Calu3 (cell line): ENCODE data around the gene GDI2. TPM values are rescaled to one million over a fixed set of nuclear protein-coding genes. Genes with fewer than 3 reads are reported as not detected.

Experiments used
- BruUV-seq: library from RNA; stranded (reverse); fragments of 400-500 nt; replicated peaks from 2 replicates; lab custom pipeline; 2021; lab: Mats Ljungman, UMichigan
- CTCF ChIA-PET: fragments of 300-600 bp; sonication (Branson Sonifier 250); formaldehyde crosslinking; loops from one replicate; lab custom pipeline; 2022; ENCODE audit warnings: antibody characterized with exemption; lab: Charles Lee
- DNase-seq: peaks from one replicate; pipeline ENCODE4 v3.0.0; 2022
- H3K27ac Mint-ChIP-seq: one replicate; pipeline ENCODE4 v1.8.0; 2022; ENCODE audit warnings: mixed read lengths; ENCODE audit not compliant: unreplicated experiment
- H3K27me3 Mint-ChIP-seq: one replicate; pipeline ENCODE4 v1.8.0; 2022; ENCODE audit warnings: mixed read lengths; ENCODE audit not compliant: unreplicated experiment
- H3K36me3 Mint-ChIP-seq: one replicate; pipeline ENCODE4 v1.8.0; 2022; ENCODE audit warnings: mild to moderate bottlenecking, moderate library complexity, mixed read lengths; ENCODE audit not compliant: insufficient read depth, unreplicated experiment
- H3K4me1 Mint-ChIP-seq: one replicate; pipeline ENCODE4 v1.8.0; 2022; ENCODE audit warnings: mild to moderate bottlenecking, low read depth, mixed read lengths; ENCODE audit not compliant: unreplicated experiment
- H3K4me3 Mint-ChIP-seq: one replicate; pipeline ENCODE4 v1.8.0; 2022; ENCODE audit warnings: mild to moderate bottlenecking, low read depth, moderate library complexity, mixed read lengths; ENCODE audit not compliant: unreplicated experiment
- H3K9me3 Mint-ChIP-seq: one replicate; pipeline ENCODE4 v1.8.0; 2022; ENCODE audit warnings: low read depth, mixed read lengths; ENCODE audit not compliant: unreplicated experiment
- intact Hi-C: fragments of 100-400 bp; cut with micrococcal nuclease; formaldehyde crosslinking; loops from one replicate; pipeline ENCODE4 v1.10.0; 2022; ENCODE audit not compliant: unreplicated experiment
- total RNA-seq: library from RNA; stranded (reverse); gene quantifications from 2 replicates; pipeline ENCODE4 v1.2.3, GENCODE V29; 2022
- TF ChIP-seq, protein P1 (sequence below): fragments of 200-600 bp; IDR thresholded peaks from one replicate; pipeline ENCODE4 v1.8.0; 2022; ENCODE audit warnings: antibody characterized with exemption; ENCODE audit not compliant: unreplicated experiment

GDI2 gene
- total RNA-seq, 1 experiment from 2014 or later = 215 TPM

DNA sequence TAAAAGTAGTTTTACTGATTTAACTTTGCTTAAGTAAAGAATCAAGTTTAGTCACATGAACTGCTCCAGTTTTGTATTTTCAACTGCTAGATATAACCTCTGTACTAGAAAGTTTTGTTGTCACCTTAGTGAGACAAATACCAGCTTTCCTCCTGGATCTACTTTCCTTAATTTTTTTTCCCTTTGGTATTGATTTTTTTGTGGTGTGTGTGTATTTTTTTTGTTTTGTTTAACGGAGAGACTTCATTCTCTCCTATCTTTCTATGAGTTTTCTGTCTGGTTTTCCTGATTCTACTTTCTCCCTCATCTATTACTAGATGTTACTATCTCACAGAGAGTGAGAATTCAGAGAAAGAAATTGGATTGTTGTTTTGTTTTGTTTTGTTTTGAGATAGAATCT is 76.6 kb downstream of the GDI2 start:
- no peaks in the 10 kb centered on the region for H3K9me3 Mint-ChIP-seq

DNA sequence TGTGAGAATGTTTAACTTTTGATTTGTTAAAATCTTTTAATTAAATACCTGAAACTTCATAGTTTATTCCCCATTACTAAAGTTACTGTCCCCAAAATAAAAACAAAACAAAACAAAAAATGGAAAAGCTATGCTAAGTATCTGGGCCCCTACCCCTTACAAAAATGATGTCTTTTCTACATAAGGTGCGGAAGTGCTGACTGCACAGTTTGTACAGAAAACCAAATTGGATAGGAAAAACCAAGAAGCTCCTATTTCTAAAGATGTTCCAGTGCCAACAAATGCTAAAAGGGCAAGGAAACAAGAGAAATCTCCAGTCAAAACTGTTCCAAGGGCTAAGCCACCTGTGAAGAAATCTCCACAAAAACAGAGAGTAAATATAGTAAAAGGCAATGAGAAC is 78.1 kb downstream of the GDI2 start:
- TF ChIP-seq, protein P1, sequence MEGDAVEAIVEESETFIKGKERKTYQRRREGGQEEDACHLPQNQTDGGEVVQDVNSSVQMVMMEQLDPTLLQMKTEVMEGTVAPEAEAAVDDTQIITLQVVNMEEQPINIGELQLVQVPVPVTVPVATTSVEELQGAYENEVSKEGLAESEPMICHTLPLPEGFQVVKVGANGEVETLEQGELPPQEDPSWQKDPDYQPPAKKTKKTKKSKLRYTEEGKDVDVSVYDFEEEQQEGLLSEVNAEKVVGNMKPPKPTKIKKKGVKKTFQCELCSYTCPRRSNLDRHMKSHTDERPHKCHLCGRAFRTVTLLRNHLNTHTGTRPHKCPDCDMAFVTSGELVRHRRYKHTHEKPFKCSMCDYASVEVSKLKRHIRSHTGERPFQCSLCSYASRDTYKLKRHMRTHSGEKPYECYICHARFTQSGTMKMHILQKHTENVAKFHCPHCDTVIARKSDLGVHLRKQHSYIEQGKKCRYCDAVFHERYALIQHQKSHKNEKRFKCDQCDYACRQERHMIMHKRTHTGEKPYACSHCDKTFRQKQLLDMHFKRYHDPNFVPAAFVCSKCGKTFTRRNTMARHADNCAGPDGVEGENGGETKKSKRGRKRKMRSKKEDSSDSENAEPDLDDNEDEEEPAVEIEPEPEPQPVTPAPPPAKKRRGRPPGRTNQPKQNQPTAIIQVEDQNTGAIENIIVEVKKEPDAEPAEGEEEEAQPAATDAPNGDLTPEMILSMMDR = no peak
- Mint-ChIP-seq H3K27ac (no peak overlapping the region), H3K36me3 (peaks cover 33% of the 10 kb centered on the region), H3K9me3 (no peaks in the 10 kb centered on the region), H3K4me1 (peaks cover 7% of the 10 kb centered on the region), H3K4me3 (no peak overlapping the region), H3K27me3 (no peaks in the 10 kb centered on the region)
- BruUV-seq = no TSS peak
- no peak for DNase-seq
- CTCF ChIA-PET = no interaction called here
- intact Hi-C loops = no loop called here

More for the DNA sequence above, 76.6 kb downstream of the GDI2 start:
- Mint-ChIP-seq H3K4me1 (peaks cover 7% of the 10 kb centered on the region), H3K36me3 (peaks cover 27% of the 10 kb centered on the region), H3K4me3 (no peak overlapping the region), H3K27me3 (no peaks in the 10 kb centered on the region), H3K27ac (no peak overlapping the region)
- CTCF ChIA-PET = interaction anchor here (0.6 to 0.9 kb wide), 2 partner anchors 72 to 275 kb away, joined by 3 read pairs; no protein-coding TSS in a partner anchor
- BruUV-seq = no TSS peak
- TF ChIP-seq, protein P1 = no peak
- intact Hi-C loops = no loop called here
- DNase-seq = no peak

DNA sequence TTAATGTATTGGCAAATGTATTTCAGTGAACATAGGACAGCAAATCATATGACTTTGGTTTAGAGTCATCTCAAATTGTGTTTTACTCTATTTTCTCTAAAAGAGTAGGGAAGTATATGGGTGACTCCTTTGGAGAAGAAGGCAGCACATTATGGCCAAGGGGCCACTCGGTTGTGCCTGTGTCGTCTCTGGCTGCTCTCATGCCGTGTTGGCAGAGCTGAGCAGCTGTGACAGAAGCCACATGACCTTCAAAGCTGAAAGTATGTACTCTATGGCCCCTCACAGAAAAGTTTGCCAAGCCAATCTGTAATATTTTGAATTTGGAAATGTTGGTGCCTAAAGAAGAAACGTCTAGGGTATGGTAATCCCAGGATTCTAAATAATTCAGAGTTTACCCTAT is 81.1 kb downstream of the GDI2 start:
- intact Hi-C loops = no loop called here
- Mint-ChIP-seq H3K4me1 (peaks cover 1% of the 10 kb centered on the region), H3K27ac (no peak overlapping the region), H3K9me3 (no peaks in the 10 kb centered on the region), H3K4me3 (no peak overlapping the region), H3K27me3 (no peaks in the 10 kb centered on the region), H3K36me3 (peaks cover 33% of the 10 kb centered on the region)
- no TSS peak for BruUV-seq
- no peak for DNase-seq
- CTCF ChIA-PET = no interaction called here
- TF ChIP-seq, protein P1 = no peak

DNA sequence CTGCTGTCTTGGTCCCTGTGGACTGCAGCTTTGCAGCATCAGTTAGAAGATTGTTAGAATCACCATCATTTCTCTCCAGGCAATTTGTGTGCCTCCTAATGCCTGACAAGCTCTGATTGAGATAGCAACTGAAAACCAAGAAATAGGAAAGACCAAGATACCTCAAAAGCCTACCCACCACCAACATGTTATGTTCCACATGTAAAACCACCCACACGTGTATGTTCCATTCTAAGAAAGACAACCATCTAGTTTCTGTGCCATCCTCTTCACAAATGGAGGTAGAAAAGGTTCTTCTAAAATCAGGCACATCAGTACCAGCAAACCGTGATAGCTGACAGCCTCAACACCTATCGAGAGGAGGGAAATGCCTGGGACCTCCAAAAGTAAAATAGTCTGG is 81.7 kb downstream of the GDI2 start:
- Mint-ChIP-seq H3K4me3 (no peak overlapping the region), H3K4me1 (no peaks in the 10 kb centered on the region), H3K9me3 (no peaks in the 10 kb centered on the region), H3K27ac (no peak overlapping the region), H3K36me3 (peaks cover 28% of the 10 kb centered on the region), H3K27me3 (no peaks in the 10 kb centered on the region)
- no peak for DNase-seq
- CTCF ChIA-PET = interaction anchor here (0.9 kb wide), 1 partner anchor 11 kb away, joined by 3 read pairs; no protein-coding TSS in a partner anchor
- intact Hi-C loops = no loop called here
- TF ChIP-seq, protein P1 = no peak
- BruUV-seq = no TSS peak
